GM18861 (cell line): Measurements from ENCODE around the gene BCL6.
A peak's percentile ranks its signal among the peaks of the same experiment; 100 is the strongest.

Experiments
- ATAC-seq: cut with Tn5 transposase; IDR thresholded peaks from one replicate; pipeline ENCODE4 v1.9.1; 2021; ENCODE audit not compliant: unreplicated experiment

Gene BCL6

DNA sequence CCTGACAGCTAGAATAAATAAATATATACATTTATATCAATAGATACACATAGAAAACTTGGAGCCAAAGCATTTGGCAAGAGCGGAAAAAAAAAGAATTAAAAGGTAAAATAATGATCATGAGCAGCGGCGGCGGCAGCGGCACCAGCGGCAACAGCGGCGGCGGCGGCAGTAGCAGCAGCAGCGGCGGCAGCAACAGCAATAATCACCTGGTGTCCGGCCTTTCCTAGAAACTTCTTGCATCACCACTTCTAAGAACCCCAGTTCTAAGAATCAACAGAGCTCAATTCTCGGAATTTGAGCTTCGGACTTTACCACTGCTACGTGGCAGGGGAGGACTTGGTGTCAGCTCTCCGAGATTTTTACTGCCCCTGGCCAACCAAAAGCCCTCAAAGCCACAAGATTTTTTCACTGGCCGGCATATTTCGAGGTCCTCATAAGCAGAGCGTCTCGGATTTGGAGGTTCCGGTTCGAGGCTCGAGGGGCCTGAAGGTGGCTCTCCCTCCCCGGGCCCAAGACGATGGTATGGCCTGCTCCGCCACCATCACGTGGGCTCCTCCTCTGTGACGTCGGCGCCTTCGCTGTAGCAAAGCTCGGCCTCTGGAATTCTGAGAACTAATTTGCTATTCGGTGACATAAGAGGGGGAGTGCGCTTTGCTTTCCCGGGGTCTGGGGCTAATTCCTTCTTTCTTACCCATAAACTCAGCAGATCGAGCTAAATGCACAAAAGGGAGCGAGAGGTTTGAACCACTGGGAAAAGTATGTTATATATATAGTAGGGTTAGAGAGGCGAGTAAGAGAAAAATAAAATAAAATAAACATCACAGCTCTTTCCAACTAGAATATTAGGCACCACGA, at the start of gene BCL6:
BCL6 (minus strand) TSS at position 268 of the 858 bp plus-strand sequence. CDS start 11,775 bp downstream, outside the sequence.
- ATAC-seq, result peak; percentile 60

- ATAC-seq, result no peak
Measured at GRCh38 chr3:187794731-187795130, 49.5 kb upstream of the BCL6 start.

GRCh38 chr3:187793618-187794017, 48.4 kb upstream of the BCL6 start:
- no peak for ATAC-seq

DNA sequence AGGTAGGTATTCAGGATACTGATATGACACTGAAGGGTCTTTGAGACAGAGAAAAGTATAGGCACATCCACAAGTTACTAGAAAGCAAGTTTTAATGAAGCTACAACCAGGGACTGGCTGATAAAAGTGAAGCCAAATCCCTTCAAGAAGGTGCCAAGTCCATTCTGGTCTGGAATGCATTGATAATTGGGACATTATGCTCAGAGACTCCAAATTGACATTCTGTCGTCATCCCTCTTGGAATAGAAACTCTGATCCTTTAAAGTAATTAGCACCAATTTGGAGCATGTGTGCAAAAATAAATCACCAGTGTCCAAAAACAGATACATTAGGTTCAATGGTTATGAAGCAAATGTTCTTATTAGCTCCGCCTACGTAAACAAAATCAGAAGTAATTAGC, 47.3 kb upstream of the BCL6 start:
- no peak for ATAC-seq

DNA sequence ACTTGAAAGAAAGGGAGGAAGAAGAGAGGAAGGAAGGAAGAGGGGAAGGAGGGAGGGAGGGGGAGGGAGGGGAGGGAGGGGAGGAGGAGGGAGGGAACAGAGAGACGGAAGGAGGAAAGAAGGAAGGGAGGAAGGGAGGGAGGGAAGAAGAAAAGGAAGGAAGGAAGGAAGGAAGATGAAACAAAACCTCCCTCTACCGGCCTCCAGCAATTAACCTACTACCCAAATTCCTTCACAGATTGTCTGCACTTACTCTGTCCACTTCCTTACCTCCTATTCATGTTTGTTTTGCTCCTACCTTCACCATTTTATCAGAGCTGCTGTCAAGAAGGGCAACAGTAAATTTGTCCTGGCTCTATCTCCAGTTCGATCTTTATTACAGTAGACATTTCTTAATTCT, 44.6 kb upstream of the BCL6 start:
- no peak for ATAC-seq

DNA sequence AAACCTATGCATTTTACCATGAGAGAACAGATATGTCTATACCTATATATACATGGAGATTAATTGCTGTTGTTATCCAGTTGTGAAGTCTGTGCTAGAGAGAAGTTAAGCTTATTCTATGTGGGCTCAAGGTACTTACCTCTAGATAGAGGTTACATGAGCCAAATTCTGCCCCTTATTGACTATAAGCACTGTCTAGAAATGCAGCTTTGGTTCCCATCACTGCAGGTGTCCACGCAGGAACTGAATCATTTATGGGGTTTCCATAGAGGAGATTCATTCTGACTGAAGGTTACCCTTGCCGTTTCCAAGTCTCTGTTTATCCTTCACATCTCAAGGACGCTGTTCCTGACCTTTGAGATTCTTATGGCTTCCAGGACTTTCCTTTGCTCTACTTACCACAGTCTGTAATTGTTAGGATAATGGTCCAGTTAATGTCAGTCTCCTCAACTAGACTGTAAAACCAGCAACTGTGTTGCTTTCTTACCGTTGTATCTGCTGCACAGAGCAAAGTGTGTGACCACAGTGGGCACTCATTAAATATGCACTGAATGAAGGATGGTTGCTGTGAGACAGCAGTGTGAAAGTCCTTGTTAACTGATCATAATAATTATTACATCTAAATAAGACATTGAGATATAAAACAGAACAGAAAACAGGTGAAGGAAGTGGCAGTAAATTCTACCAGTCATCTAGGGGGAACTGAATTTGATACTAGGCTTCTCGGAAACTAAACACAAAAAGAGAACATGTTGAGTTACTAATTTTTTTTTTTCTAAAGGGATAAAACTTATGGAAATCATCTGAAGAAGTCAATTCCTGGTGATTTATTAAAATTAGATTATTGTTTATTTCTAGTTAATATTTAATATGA, 44.0 kb upstream of the BCL6 start:
- no peak for ATAC-seq

GRCh38 chr3:187783098-187783497, 37.8 kb upstream of the BCL6 start:
- no peak for ATAC-seq

DNA sequence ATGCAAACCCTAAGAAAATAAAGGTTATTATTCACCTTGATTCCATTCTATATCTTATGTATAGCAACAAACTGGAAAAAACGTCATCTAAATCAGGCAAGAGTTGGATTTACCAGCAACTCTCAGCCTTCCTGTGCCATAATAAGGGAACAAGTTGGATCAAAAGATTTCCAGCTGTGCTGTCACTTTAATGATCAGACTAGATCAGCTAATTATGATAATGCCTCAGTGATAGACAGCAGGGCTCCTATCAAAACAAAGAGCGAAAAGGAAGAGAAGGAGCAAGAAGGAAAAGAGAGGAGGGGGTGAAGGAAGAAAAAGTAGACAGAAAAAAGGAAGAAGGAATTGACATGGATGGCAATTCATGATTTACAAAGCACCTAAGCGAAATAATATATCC, 36.7 kb upstream of the BCL6 start:
- ATAC-seq, result no peak

GRCh38 chr3:187781001-187781400, 35.7 kb upstream of the BCL6 start:
- no peak for ATAC-seq

GRCh38 chr3:187778726-187779125, 33.5 kb upstream of the BCL6 start:
- no peak for ATAC-seq

DNA sequence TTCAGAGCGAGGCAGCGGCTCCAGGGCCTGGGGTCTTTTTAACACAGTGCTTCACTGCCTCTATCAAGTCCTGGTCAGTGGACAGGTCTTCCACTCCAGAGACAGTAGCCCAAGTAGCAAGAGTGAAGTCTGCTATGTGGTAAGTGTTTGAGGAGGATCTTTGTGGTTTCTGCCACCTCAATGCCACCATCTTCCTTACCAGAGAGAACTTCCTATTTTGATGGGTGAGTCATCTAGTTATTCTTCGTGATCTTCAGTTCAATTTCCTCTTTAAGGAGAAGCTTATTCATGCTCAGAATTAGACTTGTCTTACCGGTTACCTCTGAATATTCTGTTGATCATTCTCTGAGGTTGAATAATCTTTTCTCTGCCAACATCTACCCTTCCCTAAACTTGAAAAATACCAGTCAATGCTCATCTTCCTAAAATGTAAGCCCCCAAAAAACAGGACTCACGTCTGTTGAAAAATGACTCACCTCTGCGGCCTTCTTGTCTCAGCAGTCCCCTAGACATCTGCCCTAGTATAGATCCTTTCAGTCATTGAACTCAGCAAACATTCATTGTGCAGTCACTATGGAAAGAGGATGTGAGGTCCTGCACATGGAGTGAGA, 32.2 kb upstream of the BCL6 start:
- peak; percentile 53 for ATAC-seq

DNA sequence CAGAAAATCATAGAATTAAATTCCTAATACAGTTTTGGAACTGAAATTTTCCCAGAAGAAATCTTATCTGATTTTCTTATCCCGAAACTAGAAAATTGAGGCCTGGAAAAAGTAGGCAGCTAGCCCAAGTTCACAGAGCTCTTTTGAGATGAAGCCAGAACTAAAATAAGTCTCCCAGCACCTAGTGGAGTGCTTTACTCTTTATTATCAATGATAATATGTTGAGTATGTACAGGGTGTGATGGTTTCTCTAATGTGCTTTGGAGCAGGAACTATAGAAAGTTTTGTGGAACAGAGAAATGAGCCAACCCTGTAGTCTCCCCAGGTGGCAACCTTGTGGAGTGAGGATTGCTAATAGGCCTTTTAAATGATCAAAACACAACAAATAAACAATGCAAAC, 30.3 kb upstream of the BCL6 start:
- ATAC-seq, result no peak

- no peak for ATAC-seq
Measured at GRCh38 chr3:187774185-187774789, 29.0 kb upstream of the BCL6 start.

- ATAC-seq, result peak; percentile 68
Measured at GRCh38 chr3:187773233-187774184, 28.2 kb upstream of the BCL6 start.

DNA sequence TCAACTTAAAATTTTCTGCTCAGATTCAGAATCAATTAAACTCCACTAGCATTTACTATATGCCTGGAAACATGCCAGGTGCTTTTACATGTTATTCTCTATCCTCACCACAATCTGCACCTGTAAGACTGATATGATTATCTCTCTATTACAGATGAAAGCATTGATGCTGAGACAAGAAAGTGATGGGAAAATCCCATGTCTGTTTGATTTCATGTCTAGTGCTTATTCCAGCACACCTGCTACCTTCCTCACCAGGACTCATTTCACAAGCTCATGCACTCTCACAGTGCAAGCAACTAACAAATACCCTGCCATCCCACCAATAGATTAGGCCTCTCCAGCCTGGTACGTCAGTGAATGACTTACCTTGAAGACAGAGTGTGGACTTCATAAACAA, 25.0 kb upstream of the BCL6 start:
- peak; percentile 42 for ATAC-seq

DNA sequence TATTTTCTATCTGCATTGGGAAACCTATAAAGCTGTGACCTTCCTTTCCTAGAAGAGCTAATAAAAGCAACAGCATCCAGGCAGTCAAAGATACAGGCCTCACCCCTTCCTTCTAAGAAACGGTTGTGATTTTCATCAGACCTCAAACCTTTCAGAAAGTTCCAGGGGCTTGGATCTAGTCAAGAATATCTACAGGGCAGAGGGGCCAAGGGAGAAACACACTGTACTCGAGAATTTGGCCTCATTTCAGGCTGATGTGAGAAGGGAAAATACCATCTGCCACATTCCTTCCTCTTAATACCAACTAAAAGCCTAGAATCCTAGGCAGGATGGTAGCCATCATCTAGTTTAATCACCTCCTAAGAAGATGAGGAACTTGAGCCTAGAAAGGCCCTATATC, 24.5 kb upstream of the BCL6 start:
- ATAC-seq, result no peak

- no peak for ATAC-seq
Measured at GRCh38 chr3:187767266-187768012, 22.2 kb upstream of the BCL6 start.

- no peak for ATAC-seq
Measured at GRCh38 chr3:187765342-187765741, 20.1 kb upstream of the BCL6 start.
